Measurements from ENCODE around the gene ARL10. TPM values are rescaled to one million over a fixed set of nuclear protein-coding genes. Genes with fewer than 3 reads are reported as not detected.

The ARL10 gene
- polyA plus RNA-seq, 3 donors = 0.04 to 0.93 TPM; not detected in 1

GRCh38 chr5:176415240-176415951 lies 50.1 kb downstream of the ARL10 start:
- no peak for TF ChIP-seq CTCF (IDR thresholded peaks at IDR 0.05)
- Histone ChIP-seq H3K4me3 (replicated peaks in 1 of 3; ENCODE audit: low read depth in 2 of 3, low read length in 3 of 3) (peak overlapping the region; percentile 65 to 92 (median 76)), H2AFZ (ENCODE audit: insufficient read depth, low read depth, low read length, poor library complexity, severe bottlenecking) (peak overlapping the region; percentile 85), H3K79me2 (ENCODE audit: insufficient read depth, low read length) (peaks cover 36% of the 10 kb centered on the region), H3K36me3 (replicated peaks in 1 of 2; ENCODE audit: control insufficient read depth in 1 of 2, insufficient read depth in 2 of 2, low read length in 2 of 2) (peaks cover 5 to 12% of the 10 kb centered on the region in 2 donors), H4K20me1 (ENCODE audit: insufficient read depth, low read length) (peaks cover 23% of the 10 kb centered on the region), H3K4me2 (replicated peaks; ENCODE audit: extremely low read depth, low read length, poor library complexity, severe bottlenecking) (peak overlapping the region; percentile 85), H3K9me3 (replicated peaks in 1 of 2; ENCODE audit: control insufficient read depth in 1 of 2, insufficient read depth in 1 of 2, low read length in 2 of 2) (no peaks in the 10 kb centered on the region), H3K4me1 (ENCODE audit: control insufficient read depth in 1 of 2, insufficient read depth in 2 of 2, low read length in 2 of 2) (peaks cover 16 to 23% of the 10 kb centered on the region in 2 donors), H3K9ac (ENCODE audit: insufficient read depth, low read length, poor library complexity, severe bottlenecking) (peak overlapping the region; percentile 95), H3K27ac (ENCODE audit: low read depth in 1 of 2, low read length in 2 of 2) (peak overlapping the region; percentile 20 to 85), H3K27me3 (ENCODE audit: control insufficient read depth in 2 of 2, insufficient read depth in 2 of 2, low read length in 2 of 2) (no peaks in the 10 kb centered on the region)
- Mint-ChIP-seq H3K36me3 (peaks cover 11 to 20% of the 10 kb centered on the region in 2 donors), H3K9me3 (no peaks in the 10 kb centered on the region), H3K4me1 (peaks cover 48% of the 10 kb centered on the region), H3K27me3 (ENCODE audit: low read depth in 3 of 3) (peaks cover 2 to 5% (median 2%) of the 10 kb centered on the region in 3 donors), H3K27ac (peak overlapping the region; percentile 14 to 85 (median 63)), H3K4me3 (peak overlapping the region; percentile 79 to 87)
- DNase-seq = no peak
- intact Hi-C loops (cut with micrococcal nuclease) = loop anchor here (5.0 to 10.0 kb wide), 3 partner anchors 119 to 1719 kb away; partner anchors contain the start of genes RMND5B (in 1 of the 2) and RNF44 (in 1 of the 2)
- 90% methylated on average over 6 of the region's 13 CpGs for WGBS (ENCODE audit: insufficient coverage)

- Histone ChIP-seq H3K27ac (ENCODE audit: low read depth in 1 of 2, low read length in 2 of 2) (peak within 1 kb of the TSS; percentile 20 to 85), H3K4me1 (ENCODE audit: control insufficient read depth in 1 of 2, insufficient read depth in 2 of 2, low read length in 2 of 2) (peaks cover 16 to 23% of the 10 kb centered on the region in 2 donors), H2AFZ (ENCODE audit: insufficient read depth, low read depth, low read length, poor library complexity, severe bottlenecking) (peak within 1 kb of the TSS; percentile 85), H3K9ac (ENCODE audit: insufficient read depth, low read length, poor library complexity, severe bottlenecking) (peak within 1 kb of the TSS; percentile 95), H4K20me1 (ENCODE audit: insufficient read depth, low read length) (peaks cover 15% of the 10 kb centered on the region), H3K4me2 (replicated peaks; ENCODE audit: extremely low read depth, low read length, poor library complexity, severe bottlenecking) (peak within 1 kb of the TSS; percentile 85), H3K36me3 (replicated peaks in 1 of 2; ENCODE audit: control insufficient read depth in 1 of 2, insufficient read depth in 2 of 2, low read length in 2 of 2) (peaks cover 0 to 3% of the 10 kb centered on the region in 2 donors), H3K4me3 (replicated peaks in 1 of 3; ENCODE audit: low read depth in 2 of 3, low read length in 3 of 3) (peak within 1 kb of the TSS; percentile 65 to 92 (median 76)), H3K79me2 (ENCODE audit: insufficient read depth, low read length) (peaks cover 35% of the 10 kb centered on the region), H3K27me3 (ENCODE audit: control insufficient read depth in 2 of 2, insufficient read depth in 2 of 2, low read length in 2 of 2) (no peaks in the 10 kb centered on the region), H3K9me3 (replicated peaks in 1 of 2; ENCODE audit: control insufficient read depth in 1 of 2, insufficient read depth in 1 of 2, low read length in 2 of 2) (no peaks in the 10 kb centered on the region)
- intact Hi-C loops (cut with micrococcal nuclease) = loop anchor here (2.0 to 10.0 kb wide), 5 partner anchors 31 to 1719 kb away; partner anchors contain the start of genes FAF2 (in 1 of the 2), RMND5B (in 1 of the 2) and RNF44 (in 1 of the 2)
- TF ChIP-seq CTCF (IDR thresholded peaks at IDR 0.05) = peak; percentile 78
- Mint-ChIP-seq H3K4me1 (peaks cover 44% of the 10 kb centered on the region), H3K27me3 (ENCODE audit: low read depth in 3 of 3) (peaks cover 2 to 5% (median 2%) of the 10 kb centered on the region in 3 donors), H3K27ac (peak within 1 kb of the TSS; percentile 57 to 89 (median 72)), H3K9me3 (peaks cover 0 to 4% (median 3%) of the 10 kb centered on the region in 7 donors), H3K36me3 (peaks cover 5 to 16% of the 10 kb centered on the region in 2 donors), H3K4me3 (peak within 1 kb of the TSS; percentile 79 to 87)
- peak; percentile 86 to 93 (median 87) for DNase-seq
- under 1% methylated on average over 104 of the region's 107 CpGs for WGBS (ENCODE audit: insufficient coverage)
Observed at GRCh38 chr5:176415952-176416924, 51.0 kb downstream of the ARL10 start, which contains the start of gene CLTB. Gene CLTB, minus strand, starts transcription at chr5:176416539. Its CDS starts 176 bp downstream, at chr5:176416363.
